ENCODE results near the gene OPN1MW2.
"Not testable (repeated sequence)": the region's sequence is repeated elsewhere in the genome, so short reads cannot be mapped to it uniquely, and the experiment has no call there.

- TF ChIP-seq CTCF (IDR thresholded peaks at IDR 0.05); ZFX (IDR thresholded peaks at IDR 0.05; ENCODE audit: borderline replicate concordance): not testable (repeated sequence)
These were observed 37.7 kb downstream of the OPN1MW2 start, which contains the start of gene OPN1MW3 for GRCh38 chrX:154257282-154257681.

Data from 22Rv1 (cell line).